Activated naive CD8-positive, alpha-beta T cell treated with anti-CD3 and anti-CD28 coated beads, Interleukin-2, amount 10 ng/mL, durations not matched to agents 7 days and 5 days (primary cell): ENCODE results near the gene MS4A18. TPM values are rescaled to one million over a fixed set of nuclear protein-coding genes. Genes with fewer than 3 reads are reported as not detected.
"Not testable (repeated sequence)": the region's sequence is repeated elsewhere in the genome, so short reads cannot be mapped to it uniquely, and the experiment has no call there.

Source experiments
- ATAC-seq: fragments of 150-1000 bp; cut with Tn5 transposase; one replicate; pipeline ENCODE4 v1.10.0; 2021; ENCODE audit warnings: low read depth, moderate library complexity
- POLR2A ChIA-PET: fragments of 350-600 bp; sonication (Branson Sonifier 250); formaldehyde crosslinking; loops from one replicate; lab custom pipeline; 2021; ENCODE audit warnings: antibody characterized with exemption; lab: Charles Lee
- DNase-seq: peaks from one replicate; pipeline ENCODE4 v3.0.0; 2021
- H3K27ac Mint-ChIP-seq: one replicate; pipeline ENCODE4 v1.8.0; 2022; ENCODE audit warnings: mild to moderate bottlenecking, mixed read lengths
- H3K27me3 Mint-ChIP-seq: one replicate; pipeline ENCODE4 v1.8.0; 2022; ENCODE audit warnings: mild to moderate bottlenecking, moderate library complexity, mixed read lengths
- H3K36me3 Mint-ChIP-seq: one replicate; pipeline ENCODE4 v1.8.0; 2021; ENCODE audit warnings: mild to moderate bottlenecking, mixed read lengths
- H3K4me1 Mint-ChIP-seq: one replicate; pipeline ENCODE4 v1.8.0; 2021; ENCODE audit warnings: mixed read lengths
- H3K4me3 Mint-ChIP-seq: one replicate; pipeline ENCODE4 v1.8.0; 2022; ENCODE audit warnings: mild to moderate bottlenecking, moderate library complexity, mixed read lengths
- H3K9me3 Mint-ChIP-seq: one replicate; pipeline ENCODE4 v1.8.0; 2021; ENCODE audit warnings: mixed read lengths
- total RNA-seq, 2 experiments: library from RNA; stranded (reverse); gene quantifications; one replicate each; pipeline ENCODE4 v1.2.3, GENCODE V29; 2021

Gene MS4A18
- total RNA-seq, 2 experiments from 2014 or later: not detected

DNA sequence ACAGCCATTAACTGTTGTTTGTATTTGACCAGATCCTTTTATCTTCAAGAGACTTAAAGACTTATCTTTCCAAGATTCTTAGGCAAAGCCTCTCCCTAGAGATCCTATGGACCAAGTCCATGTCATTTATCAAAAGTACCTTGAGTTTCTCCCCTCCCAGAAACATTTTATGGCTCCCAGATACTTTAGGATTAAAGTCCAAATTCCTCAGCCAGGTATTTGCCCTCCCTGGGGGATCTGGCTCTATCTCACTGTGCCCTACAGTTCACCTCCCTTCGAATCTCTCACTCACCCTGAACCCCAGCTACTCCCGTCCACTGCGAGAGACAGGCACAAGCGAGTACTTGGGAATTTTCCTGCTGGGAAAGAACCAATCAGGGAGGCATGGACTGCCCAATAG is 13.2 kb upstream of the MS4A18 start:
- H3K4me3 Mint-ChIP-seq: no peak overlapping the region
- DNase-seq: no peak
- no peak for ATAC-seq
- H3K27ac Mint-ChIP-seq: no peak overlapping the region
- peaks cover 5% of the 10 kb centered on the region for H3K27me3 Mint-ChIP-seq
- POLR2A ChIA-PET: no interaction called here
- no peaks in the 10 kb centered on the region for H3K36me3 Mint-ChIP-seq
- no peaks in the 10 kb centered on the region for H3K9me3 Mint-ChIP-seq
- no peaks in the 10 kb centered on the region for H3K4me1 Mint-ChIP-seq

DNA sequence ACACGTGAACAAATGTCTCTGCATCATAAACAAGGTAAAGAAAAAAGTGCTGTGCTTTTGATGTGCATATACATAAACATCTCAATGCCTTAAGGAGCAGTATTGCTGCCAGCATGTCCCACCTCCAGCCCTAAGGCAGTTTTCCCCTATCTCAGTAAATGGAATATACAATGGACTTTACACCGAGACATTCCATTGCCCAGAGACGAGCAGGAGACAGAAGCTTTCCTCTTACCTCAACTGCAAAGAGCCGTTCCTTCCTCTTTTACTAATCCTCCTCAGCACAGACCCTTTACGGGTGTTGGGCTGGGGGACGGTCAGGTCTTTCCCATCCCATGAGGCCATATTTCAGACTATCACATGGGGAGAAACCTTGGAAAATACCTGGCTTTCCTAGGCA is 11.1 kb upstream of the MS4A18 start:
- DNase-seq, H3K27me3 Mint-ChIP-seq, H3K36me3 Mint-ChIP-seq, H3K4me1 Mint-ChIP-seq, H3K4me3 Mint-ChIP-seq, H3K9me3 Mint-ChIP-seq, ATAC-seq, H3K27ac Mint-ChIP-seq, POLR2A ChIA-PET: not testable (repeated sequence)

DNA sequence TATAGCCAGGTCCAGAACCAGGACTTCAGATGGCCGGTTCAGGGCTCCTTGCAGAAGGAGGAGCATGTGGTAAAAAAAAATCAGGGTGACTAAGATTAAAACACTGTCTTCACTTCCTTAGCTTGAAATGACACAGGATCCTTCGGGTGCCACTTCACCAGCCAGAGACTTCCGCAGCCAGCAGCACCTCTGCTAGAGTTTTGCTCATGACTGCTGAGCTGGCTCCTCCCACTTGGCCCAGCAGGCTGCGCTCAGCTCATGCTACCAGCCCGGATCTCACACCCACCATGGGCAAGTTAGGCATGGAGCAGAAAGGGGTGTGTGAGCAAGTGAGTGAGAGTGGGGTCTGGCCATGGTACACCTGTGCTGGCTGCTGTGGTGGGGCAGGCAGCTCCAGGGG is 6.6 kb upstream of the MS4A18 start:
- H3K9me3 Mint-ChIP-seq: no peaks in the 10 kb centered on the region
- no peak overlapping the region for H3K27ac Mint-ChIP-seq
- POLR2A ChIA-PET: no interaction called here
- no peak for ATAC-seq
- H3K27me3 Mint-ChIP-seq: peaks cover 7% of the 10 kb centered on the region
- no peaks in the 10 kb centered on the region for H3K36me3 Mint-ChIP-seq
- H3K4me3 Mint-ChIP-seq: no peak overlapping the region
- no peaks in the 10 kb centered on the region for H3K4me1 Mint-ChIP-seq
- DNase-seq: no peak

DNA sequence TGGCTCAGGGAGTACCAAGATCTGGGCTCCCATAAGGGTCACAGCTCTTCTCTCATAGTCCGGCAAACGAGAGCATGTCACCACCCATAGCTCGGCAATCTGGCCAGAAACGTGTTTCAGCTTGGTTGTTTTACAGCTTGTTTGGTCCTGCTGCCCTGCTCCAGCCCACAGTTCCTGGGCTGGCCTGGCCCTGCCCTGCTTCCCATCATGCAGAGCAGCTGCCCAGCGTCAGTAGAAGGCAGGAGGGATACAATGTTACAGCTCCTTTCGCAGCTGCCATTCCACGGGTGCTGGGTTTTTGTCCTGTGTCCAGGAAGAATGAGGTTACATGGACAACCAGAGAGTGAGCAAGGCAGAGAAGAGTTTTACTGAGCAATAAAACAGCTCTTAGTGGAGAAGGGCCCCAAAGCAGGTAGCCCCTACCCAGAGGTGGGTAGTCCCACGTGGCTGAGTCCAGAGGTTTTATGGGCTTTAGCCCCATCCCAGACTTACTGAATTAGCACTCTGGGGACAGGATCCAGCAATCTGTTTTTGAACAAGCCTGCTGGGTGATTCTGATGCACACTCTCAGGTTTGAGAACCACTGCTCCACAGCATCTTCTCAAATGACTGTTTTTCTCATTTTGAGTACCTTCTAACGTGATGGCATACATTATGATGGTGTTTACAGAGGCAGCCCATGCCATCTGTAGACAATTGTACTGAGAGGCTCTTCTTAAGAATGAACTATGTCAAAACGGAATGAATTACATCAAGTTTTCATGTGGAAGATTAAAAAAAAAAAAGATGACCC is 5.8 kb upstream of the MS4A18 start:
- Mint-ChIP-seq H3K27ac (no peak overlapping the region), H3K4me1 (no peaks in the 10 kb centered on the region), H3K4me3 (no peak overlapping the region), H3K27me3 (peaks cover 7% of the 10 kb centered on the region), H3K36me3 (no peaks in the 10 kb centered on the region), H3K9me3 (no peaks in the 10 kb centered on the region)
- no peak for DNase-seq
- no peak for ATAC-seq
- POLR2A ChIA-PET: no interaction called here

DNA sequence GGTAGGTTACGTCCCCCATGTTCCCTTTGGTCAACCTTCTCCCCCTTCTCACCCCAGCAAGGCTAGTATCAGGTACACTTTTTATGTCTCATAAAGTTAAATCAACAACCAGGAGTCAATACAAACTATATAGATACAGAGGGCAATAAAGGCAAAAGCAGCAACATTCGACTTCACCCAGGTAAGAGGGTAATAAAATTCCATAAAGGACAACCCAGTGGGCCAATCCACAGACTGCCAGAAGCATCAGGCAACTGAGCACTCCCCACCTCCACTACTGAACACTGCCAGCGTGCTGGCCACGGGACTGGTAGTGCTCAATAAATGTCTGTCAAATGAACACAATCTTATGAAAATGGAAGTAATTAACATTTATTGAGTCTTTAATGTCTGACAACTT is 5.1 kb upstream of the MS4A18 start:
- DNase-seq (no peak), ATAC-seq (no peak)
- Mint-ChIP-seq H3K27me3 (peaks cover 7% of the 10 kb centered on the region), H3K27ac (no peak overlapping the region), H3K9me3 (no peaks in the 10 kb centered on the region), H3K4me3 (no peak overlapping the region), H3K4me1 (no peaks in the 10 kb centered on the region), H3K36me3 (no peaks in the 10 kb centered on the region)
- POLR2A ChIA-PET: no interaction called here

DNA sequence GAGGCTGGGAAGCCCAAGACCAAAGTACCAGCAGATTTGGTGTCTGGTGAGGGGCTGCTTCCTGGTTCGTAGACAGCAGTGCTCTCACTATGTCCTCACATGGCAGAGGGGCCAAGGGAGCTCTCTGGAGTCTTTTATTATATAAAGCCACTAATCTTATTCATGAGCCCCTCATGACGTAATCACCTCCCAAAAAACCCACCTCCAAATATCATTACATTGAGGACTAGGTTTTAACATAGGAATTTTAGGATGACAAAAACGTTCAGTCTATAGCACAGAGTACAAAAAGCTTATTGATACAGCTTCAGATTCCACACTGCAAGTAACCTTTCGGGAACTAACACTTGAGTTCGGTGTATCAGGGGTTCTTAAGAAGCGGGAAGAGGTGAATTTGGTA is 4.1 kb upstream of the MS4A18 start:
- Mint-ChIP-seq H3K4me3 (no peak overlapping the region), H3K36me3 (no peaks in the 10 kb centered on the region), H3K27ac (no peak overlapping the region), H3K4me1 (no peaks in the 10 kb centered on the region), H3K9me3 (no peaks in the 10 kb centered on the region), H3K27me3 (peaks cover 7% of the 10 kb centered on the region)
- no peak for ATAC-seq
- POLR2A ChIA-PET: no interaction called here
- no peak for DNase-seq

DNA sequence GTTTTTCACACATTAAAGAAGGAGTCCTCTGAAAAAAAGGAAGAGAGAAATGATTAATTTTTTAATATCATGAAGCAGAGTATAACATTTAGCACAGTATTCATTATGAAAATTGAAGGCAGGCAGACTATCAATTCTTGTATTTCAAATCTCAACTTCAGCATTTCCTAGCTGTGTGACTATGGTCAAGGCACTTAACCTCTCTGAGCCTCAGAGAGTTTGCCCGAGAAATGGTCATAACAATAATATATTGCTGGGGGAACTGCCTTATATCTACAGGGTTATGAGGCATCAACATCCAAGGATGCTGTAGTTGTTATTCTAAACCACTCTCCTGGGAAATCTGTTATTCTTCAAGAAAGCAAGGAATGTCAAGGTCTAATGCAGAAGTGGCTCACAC is 1.1 kb downstream of the MS4A18 start:
- POLR2A ChIA-PET: no interaction called here
- H3K27me3 Mint-ChIP-seq: peaks cover 10% of the 10 kb centered on the region
- H3K27ac Mint-ChIP-seq: no peak overlapping the region
- H3K9me3 Mint-ChIP-seq: no peaks in the 10 kb centered on the region
- H3K4me1 Mint-ChIP-seq: no peaks in the 10 kb centered on the region
- H3K4me3 Mint-ChIP-seq: no peak overlapping the region
- H3K36me3 Mint-ChIP-seq: no peaks in the 10 kb centered on the region
- no peak for DNase-seq
- ATAC-seq: no peak

DNA sequence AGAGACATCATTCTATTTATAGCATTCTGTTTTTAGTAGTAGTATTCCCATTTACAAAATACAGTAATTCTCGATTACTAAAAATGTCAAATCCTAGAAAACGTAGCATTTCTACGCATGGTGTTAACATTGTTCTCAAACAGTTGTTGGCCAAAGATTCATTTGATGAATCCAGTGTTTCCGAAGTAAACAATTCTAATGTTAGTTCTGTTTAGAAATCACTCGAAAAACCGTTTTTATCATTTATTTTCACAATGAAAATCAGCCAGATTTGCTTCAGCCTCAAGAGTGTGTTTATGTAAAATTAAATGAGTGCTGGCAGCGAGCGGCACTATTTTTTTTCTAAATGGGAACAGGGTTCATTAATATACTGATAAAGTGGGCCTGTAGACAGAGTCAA is 7.1 kb downstream of the MS4A18 start:
- ATAC-seq (no peak), DNase-seq (no peak)
- Mint-ChIP-seq H3K27me3 (peaks cover 10% of the 10 kb centered on the region), H3K4me3 (no peak overlapping the region), H3K4me1 (no peaks in the 10 kb centered on the region), H3K27ac (no peak overlapping the region), H3K9me3 (no peaks in the 10 kb centered on the region), H3K36me3 (no peaks in the 10 kb centered on the region)
- POLR2A ChIA-PET: no interaction called here

DNA sequence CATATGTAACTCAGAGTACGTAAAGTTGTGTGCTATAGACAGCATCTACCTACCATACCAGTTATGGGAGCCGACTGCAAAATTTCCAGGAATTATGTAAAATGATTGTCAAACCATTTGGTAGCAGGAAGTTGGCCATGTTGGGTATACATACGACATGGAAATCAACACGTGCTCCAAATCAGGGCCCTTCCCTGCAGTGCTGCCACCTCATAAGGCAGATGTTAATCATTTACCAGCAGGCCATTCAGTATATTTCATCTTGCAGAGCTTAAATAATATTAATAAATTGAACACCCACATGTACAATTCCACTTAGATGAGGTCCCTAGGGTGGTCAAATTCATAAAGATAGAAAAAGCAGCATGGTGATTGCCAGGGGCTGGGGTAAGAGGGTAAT is 9.8 kb downstream of the MS4A18 start:
- POLR2A ChIA-PET: no interaction called here
- ATAC-seq: no peak

DNA sequence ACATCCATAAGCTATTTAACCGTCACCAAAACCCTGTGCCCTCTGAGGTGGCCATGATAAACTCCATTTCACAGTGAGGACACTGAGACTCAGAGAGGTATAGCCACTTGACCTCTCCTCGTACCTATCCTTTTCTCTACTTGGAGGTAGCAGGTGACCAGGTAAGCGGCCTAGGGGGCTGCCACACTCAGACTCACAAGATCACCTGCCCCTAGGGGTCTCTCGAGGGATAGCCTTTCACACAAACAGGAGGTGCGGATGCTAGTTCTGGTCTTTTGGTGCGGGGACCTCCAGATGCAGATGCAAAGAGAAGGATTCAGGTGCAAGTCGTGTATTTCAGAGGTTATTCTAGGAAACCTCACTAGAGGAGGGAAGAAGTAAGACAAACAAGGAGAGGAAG is 14.6 kb downstream of the MS4A18 start:
- H3K9me3 Mint-ChIP-seq: no peaks in the 10 kb centered on the region
- H3K27me3 Mint-ChIP-seq: peaks cover 5% of the 10 kb centered on the region
- H3K36me3 Mint-ChIP-seq: no peaks in the 10 kb centered on the region
- no peaks in the 10 kb centered on the region for H3K4me1 Mint-ChIP-seq
- H3K27ac Mint-ChIP-seq: no peak overlapping the region
- ATAC-seq: no peak
- no peak overlapping the region for H3K4me3 Mint-ChIP-seq
- DNase-seq: no peak
- POLR2A ChIA-PET: no interaction called here

More for the DNA sequence above, 9.8 kb downstream of the MS4A18 start:
- DNase-seq: no peak
- no peaks in the 10 kb centered on the region for H3K36me3 Mint-ChIP-seq
- H3K9me3 Mint-ChIP-seq: no peaks in the 10 kb centered on the region
- no peaks in the 10 kb centered on the region for H3K4me1 Mint-ChIP-seq
- H3K4me3 Mint-ChIP-seq: no peak overlapping the region
- peaks cover 11% of the 10 kb centered on the region for H3K27me3 Mint-ChIP-seq
- H3K27ac Mint-ChIP-seq: no peak overlapping the region

DNA sequence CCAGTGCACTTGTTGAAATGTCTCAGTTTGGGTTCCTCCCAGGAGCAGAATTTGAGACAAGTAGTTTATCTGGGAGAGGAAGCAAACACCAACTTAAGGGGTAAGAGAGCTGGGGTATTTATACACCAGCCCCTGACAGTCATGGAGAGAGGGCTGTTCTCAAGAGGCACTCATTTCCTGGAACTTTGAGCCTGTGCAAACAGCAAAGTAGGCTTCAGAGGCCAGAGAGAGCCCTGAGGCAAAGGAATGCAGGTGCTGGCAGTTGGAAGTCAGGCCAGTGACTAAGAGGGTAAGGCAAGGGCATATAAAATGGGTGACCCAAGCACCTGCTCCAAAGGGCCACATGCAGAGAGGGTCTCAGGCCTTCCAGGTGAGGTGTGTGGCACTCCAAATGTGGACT is 16.1 kb downstream of the MS4A18 start:
- no peaks in the 10 kb centered on the region for H3K36me3 Mint-ChIP-seq
- H3K27me3 Mint-ChIP-seq: peaks cover 9% of the 10 kb centered on the region
- H3K9me3 Mint-ChIP-seq: no peaks in the 10 kb centered on the region
- ATAC-seq: no peak
- POLR2A ChIA-PET: no interaction called here
- H3K27ac Mint-ChIP-seq: no peak overlapping the region
- no peak for DNase-seq
- H3K4me3 Mint-ChIP-seq: no peak overlapping the region
- H3K4me1 Mint-ChIP-seq: no peaks in the 10 kb centered on the region

DNA sequence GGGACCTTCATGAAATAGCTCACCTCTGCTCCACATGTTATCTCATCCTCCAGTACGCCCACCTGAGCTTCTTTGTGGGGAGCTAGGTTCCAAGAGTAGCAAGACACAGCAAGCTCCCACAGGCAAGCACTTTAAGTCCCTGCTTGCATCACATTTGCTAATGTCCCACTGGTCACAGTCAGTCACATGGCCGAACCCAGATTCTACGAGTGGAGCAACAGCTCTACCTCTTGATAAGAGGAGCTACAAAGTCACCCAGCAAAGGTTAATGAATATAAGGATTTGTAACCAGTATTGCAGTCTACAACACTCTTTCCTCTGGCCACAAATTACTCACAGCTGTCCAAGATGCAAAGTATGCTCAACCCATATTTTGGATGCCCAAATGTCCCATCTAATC is 16.9 kb downstream of the MS4A18 start:
- no peak for DNase-seq
- no peaks in the 10 kb centered on the region for H3K36me3 Mint-ChIP-seq
- H3K4me1 Mint-ChIP-seq: no peaks in the 10 kb centered on the region
- no peaks in the 10 kb centered on the region for H3K9me3 Mint-ChIP-seq
- no peak overlapping the region for H3K4me3 Mint-ChIP-seq
- no peak for ATAC-seq
- POLR2A ChIA-PET: no interaction called here
- peaks cover 11% of the 10 kb centered on the region for H3K27me3 Mint-ChIP-seq
- H3K27ac Mint-ChIP-seq: no peak overlapping the region

DNA sequence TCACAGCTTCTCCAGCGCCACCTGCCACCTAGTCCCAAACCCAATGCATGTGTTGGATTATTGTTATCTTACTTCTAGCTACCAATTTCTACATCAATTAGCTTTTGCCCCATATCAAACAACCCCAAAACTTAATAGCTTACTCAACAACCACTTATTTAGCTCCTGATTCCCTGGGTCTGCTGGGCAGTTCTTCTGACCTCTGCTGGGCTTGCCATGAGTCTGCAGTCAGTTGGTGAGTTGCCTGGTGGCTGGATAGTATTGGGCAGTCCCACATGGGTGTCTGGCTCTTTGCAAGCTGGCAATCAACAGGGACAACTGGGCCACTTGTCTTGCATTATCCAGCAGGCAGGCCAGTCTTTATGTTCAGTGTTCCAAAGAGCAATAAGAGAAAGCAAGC is 18.5 kb downstream of the MS4A18 start:
- POLR2A ChIA-PET: no interaction called here
- no peak overlapping the region for H3K27ac Mint-ChIP-seq
- ATAC-seq: no peak

DNA sequence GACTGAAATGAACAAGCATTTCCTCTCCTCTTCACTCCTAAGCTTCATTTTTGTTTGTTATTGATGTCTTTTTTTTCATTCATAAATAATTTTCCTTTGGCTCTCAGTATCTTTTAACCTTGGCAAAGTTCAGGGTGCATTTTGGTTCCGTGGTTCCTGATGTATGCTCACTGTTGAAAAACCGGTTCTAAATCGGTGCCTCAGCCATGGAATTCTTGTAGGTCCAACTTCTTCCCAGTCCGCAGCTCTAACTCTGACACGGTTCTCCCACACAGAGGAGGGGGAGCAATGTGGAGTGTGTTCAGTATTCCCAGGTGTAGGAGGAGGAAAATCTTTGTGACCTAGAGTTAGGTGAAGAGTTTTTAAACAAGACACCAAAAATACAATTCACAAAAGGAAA is 19.6 kb downstream of the MS4A18 start:
- POLR2A ChIA-PET: no interaction called here
- Mint-ChIP-seq H3K9me3 (peaks cover 3% of the 10 kb centered on the region), H3K27me3 (peaks cover 6% of the 10 kb centered on the region), H3K27ac (no peak overlapping the region), H3K36me3 (peaks cover 2% of the 10 kb centered on the region), H3K4me1 (no peaks in the 10 kb centered on the region), H3K4me3 (no peak overlapping the region)
- DNase-seq: no peak
- no peak for ATAC-seq

More for the DNA sequence above, 18.5 kb downstream of the MS4A18 start:
- no peak for DNase-seq
- Mint-ChIP-seq H3K4me1 (no peaks in the 10 kb centered on the region), H3K9me3 (peaks cover 3% of the 10 kb centered on the region), H3K27me3 (peaks cover 6% of the 10 kb centered on the region), H3K4me3 (no peak overlapping the region), H3K36me3 (peaks cover 2% of the 10 kb centered on the region)
